Activated CD8-positive, alpha-beta T cell treated with anti-CD3 and anti-CD28 coated beads for 36 hours (primary cell): ENCODE measurements around the gene GPATCH3. TPM values are rescaled to one million over a fixed set of nuclear protein-coding genes. Genes with fewer than 3 reads are reported as not detected.
A peak's percentile ranks its signal among the peaks of the same experiment; 100 is the strongest.

ENCODE experiments used
- ATAC-seq: fragments of 200-7000 bp; cut with Tn5 transposase; one replicate; pipeline ENCODE4 v1.10.0; 2021; ENCODE audit warnings: mild to moderate bottlenecking, moderate library complexity
- CTCF ChIA-PET: fragments of 350-600 bp; sonication (Branson Sonifier 250); formaldehyde crosslinking; loops from one replicate; lab custom pipeline; 2021; ENCODE audit warnings: antibody characterized with exemption; lab: Charles Lee
- POLR2A ChIA-PET: fragments of 350-600 bp; sonication (Branson Sonifier 250); formaldehyde crosslinking; loops from one replicate; lab custom pipeline; 2021; ENCODE audit warnings: antibody characterized with exemption; lab: Charles Lee
- DNase-seq: peaks from one replicate; pipeline ENCODE4 v3.0.0-alpha.2; 2020
- H3K27ac Mint-ChIP-seq: one replicate; pipeline ENCODE4 v1.8.0; 2021; ENCODE audit warnings: mild to moderate bottlenecking, mixed read lengths
- H3K27me3 Mint-ChIP-seq: one replicate; pipeline ENCODE4 v1.8.0; 2021; ENCODE audit warnings: mixed read lengths
- H3K36me3 Mint-ChIP-seq: one replicate; pipeline ENCODE4 v1.8.0; 2021; ENCODE audit warnings: low read depth, mixed read lengths
- H3K4me1 Mint-ChIP-seq: one replicate; pipeline ENCODE4 v1.8.0; 2021; ENCODE audit warnings: low read depth, mixed read lengths
- H3K4me3 Mint-ChIP-seq: one replicate; pipeline ENCODE4 v1.8.0; 2021; ENCODE audit warnings: mild to moderate bottlenecking, moderate library complexity, mixed read lengths
- H3K9me3 Mint-ChIP-seq: one replicate; pipeline ENCODE4 v1.8.0; 2021; ENCODE audit warnings: mixed read lengths
- intact Hi-C: fragments of 100-400 bp; cut with micrococcal nuclease; formaldehyde crosslinking; loops from one replicate; pipeline ENCODE4 v1.10.0; 2022
- total RNA-seq, 2 experiments: library from RNA; stranded (reverse); gene quantifications; one replicate each; pipeline ENCODE4 v1.2.3, GENCODE V29; 2021
- TF ChIP-seq, protein P1 (sequence below): fragments of 200-600 bp; IDR thresholded peaks from one replicate; pipeline ENCODE4 v1.8.0; 2022; ENCODE audit warnings: antibody characterized with exemption, mild to moderate bottlenecking

GPATCH3 gene
- total RNA-seq, 2 experiments from 2014 or later = 8.7 to 9.6 TPM

DNA sequence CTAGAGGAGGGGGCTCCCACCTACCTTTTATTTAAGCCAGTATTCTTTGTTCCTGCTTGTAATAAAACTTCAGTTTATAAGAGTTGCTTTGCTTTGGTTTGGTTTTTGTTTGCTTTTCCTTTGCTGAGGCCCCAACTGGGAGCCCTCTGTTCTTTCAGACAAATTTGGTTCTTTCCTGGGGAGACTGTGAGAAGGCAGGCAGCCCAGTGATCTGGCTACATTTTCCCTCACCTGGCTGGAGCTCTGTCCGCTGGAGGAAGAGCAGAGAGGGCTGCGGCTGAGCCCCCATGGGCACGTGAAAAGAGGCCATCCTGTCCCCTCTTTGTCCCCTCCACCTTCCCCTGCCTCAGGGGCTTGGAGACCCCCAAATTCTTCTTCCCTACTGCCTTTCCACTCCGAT lies 44.6 kb downstream of the GPATCH3 start:
- H3K27ac Mint-ChIP-seq = no peak overlapping the region
- H3K27me3 Mint-ChIP-seq = no peaks in the 10 kb centered on the region

DNA sequence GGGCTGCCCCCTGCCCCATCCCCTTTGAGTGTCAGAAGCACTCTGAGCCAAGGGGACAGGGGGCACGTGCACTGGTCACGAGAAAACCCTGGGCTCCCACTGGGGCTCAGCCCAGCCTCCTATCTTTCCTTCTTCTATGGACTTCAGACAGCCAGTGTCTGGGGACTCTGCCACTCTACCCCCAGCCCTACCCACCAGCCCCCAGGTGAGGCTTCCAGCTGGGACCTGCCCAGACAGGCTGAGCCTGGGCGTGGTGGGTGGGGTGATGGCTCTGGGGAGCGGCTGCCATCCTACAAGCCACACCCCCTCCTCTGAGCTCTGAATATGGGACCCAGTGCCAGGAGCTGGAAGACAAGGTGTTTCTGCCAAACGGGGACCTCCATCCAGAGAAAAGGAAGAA lies 45.4 kb downstream of the GPATCH3 start:
- ATAC-seq = no peak
- Mint-ChIP-seq H3K4me1 (no peaks in the 10 kb centered on the region), H3K27me3 (no peaks in the 10 kb centered on the region), H3K27ac (no peak overlapping the region), H3K4me3 (no peak overlapping the region), H3K9me3 (no peaks in the 10 kb centered on the region), H3K36me3 (peaks cover 34% of the 10 kb centered on the region)
- intact Hi-C loops = loop anchor here (5.0 kb wide), 1 partner anchor 32 kb away; no protein-coding TSS in a partner anchor
- no peak for DNase-seq
- TF ChIP-seq, protein P1, sequence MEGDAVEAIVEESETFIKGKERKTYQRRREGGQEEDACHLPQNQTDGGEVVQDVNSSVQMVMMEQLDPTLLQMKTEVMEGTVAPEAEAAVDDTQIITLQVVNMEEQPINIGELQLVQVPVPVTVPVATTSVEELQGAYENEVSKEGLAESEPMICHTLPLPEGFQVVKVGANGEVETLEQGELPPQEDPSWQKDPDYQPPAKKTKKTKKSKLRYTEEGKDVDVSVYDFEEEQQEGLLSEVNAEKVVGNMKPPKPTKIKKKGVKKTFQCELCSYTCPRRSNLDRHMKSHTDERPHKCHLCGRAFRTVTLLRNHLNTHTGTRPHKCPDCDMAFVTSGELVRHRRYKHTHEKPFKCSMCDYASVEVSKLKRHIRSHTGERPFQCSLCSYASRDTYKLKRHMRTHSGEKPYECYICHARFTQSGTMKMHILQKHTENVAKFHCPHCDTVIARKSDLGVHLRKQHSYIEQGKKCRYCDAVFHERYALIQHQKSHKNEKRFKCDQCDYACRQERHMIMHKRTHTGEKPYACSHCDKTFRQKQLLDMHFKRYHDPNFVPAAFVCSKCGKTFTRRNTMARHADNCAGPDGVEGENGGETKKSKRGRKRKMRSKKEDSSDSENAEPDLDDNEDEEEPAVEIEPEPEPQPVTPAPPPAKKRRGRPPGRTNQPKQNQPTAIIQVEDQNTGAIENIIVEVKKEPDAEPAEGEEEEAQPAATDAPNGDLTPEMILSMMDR = no peak
- CTCF ChIA-PET = interaction anchor here (1.2 to 2.0 kb wide), 4 partner anchors 21 to 45 kb away, joined by 3 to 6 read pairs (median 4); no protein-coding TSS in a partner anchor
- POLR2A ChIA-PET = interaction anchor here (1.1 to 2.9 kb wide), 2 partner anchors 10 to 21 kb away, joined by 3 to 13 read pairs; no protein-coding TSS in a partner anchor

More for the DNA sequence above, 44.6 kb downstream of the GPATCH3 start:
- CTCF ChIA-PET = interaction anchor here (1.2 to 2.0 kb wide), 4 partner anchors 10 to 46 kb away, joined by 3 to 7 read pairs (median 6); no protein-coding TSS in a partner anchor
- Mint-ChIP-seq H3K4me3 (no peak overlapping the region), H3K4me1 (no peaks in the 10 kb centered on the region), H3K36me3 (peaks cover 27% of the 10 kb centered on the region), H3K9me3 (no peaks in the 10 kb centered on the region)
- no peak for ATAC-seq
- intact Hi-C loops = no loop called here
- DNase-seq = no peak
- TF ChIP-seq, protein P1 = no peak
- POLR2A ChIA-PET = interaction anchor here (0.7 to 2.9 kb wide), 4 partner anchors 9 to 26 kb away, joined by 3 to 13 read pairs (median 4); no protein-coding TSS in a partner anchor

DNA sequence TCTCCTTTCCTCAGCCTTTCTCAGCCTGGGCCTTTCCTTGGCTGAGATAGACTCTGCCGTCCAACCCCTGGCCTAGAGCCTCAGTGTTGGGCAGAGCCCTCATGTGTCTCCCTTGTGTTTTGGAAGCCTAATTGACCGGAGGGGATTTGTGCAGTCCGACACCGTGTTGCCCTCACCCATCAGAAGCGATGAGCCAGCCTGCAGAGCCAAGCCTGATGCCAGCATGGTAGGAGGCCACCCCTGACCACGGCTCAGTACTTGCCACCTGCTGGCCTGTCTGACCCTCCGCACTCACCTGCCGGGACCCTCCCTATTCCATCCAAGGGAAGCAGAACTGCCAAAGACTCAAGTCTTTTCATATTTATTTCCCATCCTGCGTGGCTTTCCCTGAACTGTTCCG lies 46.7 kb downstream of the GPATCH3 start:
- ATAC-seq = no peak
- Mint-ChIP-seq H3K9me3 (no peaks in the 10 kb centered on the region), H3K27me3 (no peaks in the 10 kb centered on the region), H3K4me3 (no peak overlapping the region), H3K27ac (no peak overlapping the region), H3K36me3 (peaks cover 43% of the 10 kb centered on the region), H3K4me1 (no peaks in the 10 kb centered on the region)
- no peak for DNase-seq
- ChIA-PET POLR2A (no interaction called here), CTCF (interaction anchor here (1.5 kb wide), 1 partner anchor 30 kb away, joined by 3 read pairs; no protein-coding TSS in a partner anchor)
- intact Hi-C loops = loop anchor here (5.0 kb wide), 1 partner anchor 34 kb away; no protein-coding TSS in a partner anchor
- TF ChIP-seq, protein P1 = no peak

DNA sequence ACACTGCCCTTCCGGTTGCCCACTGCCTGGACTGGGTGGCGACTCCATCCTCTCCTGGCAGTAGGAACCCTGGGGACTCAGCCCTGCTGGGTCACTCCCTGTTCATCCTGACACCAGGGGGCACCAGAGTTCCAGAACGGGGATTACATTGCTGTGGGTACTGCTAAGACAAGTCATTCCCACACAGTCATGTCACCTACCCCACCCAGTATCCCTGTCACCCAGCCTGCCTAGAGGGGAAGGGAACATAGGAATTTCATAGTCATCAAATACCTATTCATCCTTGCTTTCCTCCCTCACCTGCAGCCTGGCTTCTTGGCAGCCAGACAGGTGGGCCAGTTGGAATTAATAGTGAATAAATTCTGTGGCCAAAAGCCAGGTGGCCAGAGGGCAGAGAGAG lies 47.1 kb downstream of the GPATCH3 start:
- Mint-ChIP-seq H3K27me3 (no peaks in the 10 kb centered on the region), H3K27ac (no peak overlapping the region), H3K4me3 (no peak overlapping the region), H3K4me1 (no peaks in the 10 kb centered on the region), H3K9me3 (no peaks in the 10 kb centered on the region), H3K36me3 (peaks cover 47% of the 10 kb centered on the region)
- DNase-seq (peak; percentile 82), ATAC-seq (peak; percentile 72)
- intact Hi-C loops = loop anchor here (5.0 kb wide), 1 partner anchor 34 kb away; no protein-coding TSS in a partner anchor
- TF ChIP-seq, protein P1 = peak; percentile 76
- POLR2A ChIA-PET = no interaction called here
- CTCF ChIA-PET = interaction anchor here (1.5 kb wide), 1 partner anchor 30 kb away, joined by 3 read pairs; no protein-coding TSS in a partner anchor

DNA sequence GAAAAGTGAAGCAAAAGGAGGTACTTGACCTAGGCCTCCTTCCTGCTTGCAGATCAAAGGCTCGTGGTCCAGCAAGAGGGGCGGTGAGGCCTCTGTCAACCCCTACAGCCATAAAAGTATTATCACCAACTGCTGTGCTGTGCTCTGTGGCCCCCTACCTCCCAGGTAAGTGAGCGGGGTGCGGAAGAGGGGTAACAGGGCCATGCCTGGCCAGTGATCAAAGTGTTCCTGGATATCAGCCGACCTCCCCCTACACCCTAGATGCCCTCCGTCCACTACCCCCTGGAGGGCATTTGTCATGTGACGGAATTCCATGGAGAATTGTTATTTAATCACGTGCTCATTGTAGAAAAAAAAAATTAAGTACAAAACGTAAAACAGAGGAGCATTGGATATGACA lies 47.6 kb downstream of the GPATCH3 start:
- peaks cover 49% of the 10 kb centered on the region for H3K36me3 Mint-ChIP-seq
- H3K9me3 Mint-ChIP-seq = no peaks in the 10 kb centered on the region
- no peak for ATAC-seq
- no peak for DNase-seq
- TF ChIP-seq, protein P1 = no peak
- no peaks in the 10 kb centered on the region for H3K27me3 Mint-ChIP-seq
- ChIA-PET POLR2A (no interaction called here), CTCF (no interaction called here)
- no peak overlapping the region for H3K27ac Mint-ChIP-seq
- no peaks in the 10 kb centered on the region for H3K4me1 Mint-ChIP-seq
- H3K4me3 Mint-ChIP-seq = no peak overlapping the region
- intact Hi-C loops = loop anchor here (5.0 kb wide), 1 partner anchor 35 kb away; no protein-coding TSS in a partner anchor
